ENCODE measurements around the gene MAPK8.

The MAPK8 gene

DNA sequence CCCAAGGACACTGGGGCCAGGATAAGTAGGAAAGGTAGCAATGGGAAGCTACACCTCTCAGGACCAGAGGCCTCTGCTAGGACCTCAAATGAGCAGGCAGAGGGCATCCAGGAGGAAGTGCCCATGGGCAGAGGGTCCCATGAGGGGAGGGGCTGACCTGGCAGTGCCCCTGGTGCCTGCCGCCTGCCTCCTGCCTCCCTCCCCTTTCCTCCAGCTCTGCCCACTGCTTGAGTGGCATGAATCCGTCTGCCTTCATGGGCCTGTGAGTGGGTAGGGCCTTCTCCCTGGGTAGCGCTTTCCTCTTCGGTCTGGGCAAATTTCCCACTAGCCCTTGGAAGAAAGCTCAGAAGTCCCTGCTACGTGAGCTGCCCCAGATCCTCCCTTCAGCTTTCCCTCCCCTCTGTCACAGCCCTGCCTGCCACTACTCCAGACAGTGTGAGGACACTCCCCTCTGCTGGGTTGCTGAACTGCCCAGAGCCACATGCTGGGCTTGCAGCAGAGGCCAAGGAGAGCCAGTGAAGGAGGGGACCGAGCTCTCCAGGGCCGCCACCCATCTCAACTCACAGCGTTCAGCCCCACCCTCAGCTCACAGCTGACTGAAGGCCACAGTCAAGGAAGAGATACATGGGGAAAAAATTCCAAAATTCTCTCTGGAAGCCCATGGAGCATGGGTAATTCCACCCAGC is 157.0 kb downstream of the MAPK8 start:
- DNase-seq (ENCODE audit: low spot score) = no peak

DNA sequence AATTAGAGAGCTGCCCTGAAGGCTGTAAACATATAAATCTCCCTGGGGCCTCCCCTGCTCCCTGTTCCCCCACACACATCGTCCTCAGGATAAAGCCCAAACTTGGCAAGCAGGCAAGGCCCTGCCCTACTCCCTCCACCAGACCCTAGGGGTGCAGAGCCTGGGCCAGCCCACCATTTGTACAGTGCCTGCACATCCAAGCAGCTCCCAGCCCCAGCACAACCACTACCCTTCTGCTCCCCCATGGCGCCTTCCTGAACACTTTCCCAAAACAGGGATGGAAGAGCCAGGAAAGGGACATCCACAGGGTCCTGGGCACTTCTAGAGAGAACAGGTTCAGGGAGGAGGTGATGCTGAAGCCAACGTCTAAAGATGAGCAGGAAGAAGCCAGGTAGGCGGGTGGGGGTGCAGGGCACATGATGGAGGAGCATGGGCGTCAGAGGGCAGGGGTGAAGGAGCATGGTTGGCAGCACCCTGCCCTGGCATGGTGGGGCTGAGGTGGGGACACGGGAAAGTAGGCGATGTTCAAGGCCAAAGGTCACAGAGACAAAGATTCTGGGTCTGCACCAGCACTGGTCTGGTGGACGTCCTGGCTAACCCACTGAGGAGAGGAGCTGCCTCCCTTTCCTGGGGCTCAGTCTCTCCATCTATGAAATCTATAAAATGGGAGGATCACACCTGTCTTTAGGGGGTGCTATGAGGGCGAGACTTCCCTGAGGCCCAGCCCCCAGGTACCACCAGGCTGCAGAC is 157.8 kb downstream of the MAPK8 start:
- DNase-seq (ENCODE audit: low spot score) = no peak

GRCh38 chr10:48464871-48465736 is 158.6 kb downstream of the MAPK8 start:
- no peak for DNase-seq (ENCODE audit: low spot score)

DNA sequence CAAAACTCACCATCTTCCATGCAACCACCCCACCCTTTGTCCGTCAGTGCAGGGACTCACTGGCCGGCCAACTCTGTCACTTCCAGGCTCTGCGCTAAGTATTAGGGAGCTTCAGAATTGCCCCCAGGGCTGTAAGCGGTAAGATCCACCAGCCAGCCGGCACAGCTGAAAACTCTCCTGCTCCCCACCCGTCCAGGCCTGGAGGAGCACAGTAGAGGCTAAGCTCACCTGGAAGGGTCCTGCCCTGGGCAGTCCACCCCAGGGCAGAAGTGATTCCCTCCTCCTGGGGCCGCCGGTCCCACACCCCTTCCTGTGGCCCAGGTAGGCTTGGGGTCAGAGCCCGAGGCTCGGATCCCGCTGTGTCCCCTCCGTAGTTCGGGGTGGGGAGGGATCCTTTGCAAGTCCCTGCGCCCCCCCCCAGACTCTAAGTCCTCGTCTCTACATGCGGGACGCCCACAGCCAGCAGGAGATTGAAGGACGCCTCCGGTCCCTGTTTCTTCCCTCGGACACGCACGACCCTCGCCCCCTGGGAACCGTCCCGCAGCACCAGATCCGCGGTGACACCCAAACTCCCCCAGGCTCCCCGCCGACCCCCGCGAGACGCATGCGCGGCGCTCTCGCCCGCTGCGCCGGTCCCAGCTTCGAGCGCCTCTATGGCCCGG is 159.5 kb downstream of the MAPK8 start:
- no peak for DNase-seq (ENCODE audit: low spot score)

- DNase-seq (ENCODE audit: low spot score) = no peak
Observed at GRCh38 chr10:48466611-48467240, 160.2 kb downstream of the MAPK8 start.

DNA sequence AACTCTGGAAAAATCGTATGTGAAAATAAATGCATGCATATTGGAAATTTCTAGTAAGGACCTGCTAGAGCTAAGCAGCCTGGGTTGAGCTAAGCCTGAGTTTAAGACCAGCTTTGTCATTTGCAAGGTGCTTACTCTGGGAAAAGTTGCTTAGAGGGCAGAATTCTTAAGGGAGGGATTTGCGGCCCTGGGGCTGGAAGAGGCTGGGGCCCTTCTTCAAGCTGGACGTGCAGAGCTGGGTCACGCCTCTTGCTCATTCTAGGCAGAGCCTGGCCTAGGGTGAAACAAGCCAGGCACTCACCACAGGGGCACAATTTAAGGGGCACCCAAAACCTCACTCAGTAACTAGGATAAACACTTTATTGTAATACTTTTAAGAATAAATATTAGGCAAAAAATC is 161.2 kb downstream of the MAPK8 start:
- DNase-seq (ENCODE audit: low spot score) = no peak

DNA sequence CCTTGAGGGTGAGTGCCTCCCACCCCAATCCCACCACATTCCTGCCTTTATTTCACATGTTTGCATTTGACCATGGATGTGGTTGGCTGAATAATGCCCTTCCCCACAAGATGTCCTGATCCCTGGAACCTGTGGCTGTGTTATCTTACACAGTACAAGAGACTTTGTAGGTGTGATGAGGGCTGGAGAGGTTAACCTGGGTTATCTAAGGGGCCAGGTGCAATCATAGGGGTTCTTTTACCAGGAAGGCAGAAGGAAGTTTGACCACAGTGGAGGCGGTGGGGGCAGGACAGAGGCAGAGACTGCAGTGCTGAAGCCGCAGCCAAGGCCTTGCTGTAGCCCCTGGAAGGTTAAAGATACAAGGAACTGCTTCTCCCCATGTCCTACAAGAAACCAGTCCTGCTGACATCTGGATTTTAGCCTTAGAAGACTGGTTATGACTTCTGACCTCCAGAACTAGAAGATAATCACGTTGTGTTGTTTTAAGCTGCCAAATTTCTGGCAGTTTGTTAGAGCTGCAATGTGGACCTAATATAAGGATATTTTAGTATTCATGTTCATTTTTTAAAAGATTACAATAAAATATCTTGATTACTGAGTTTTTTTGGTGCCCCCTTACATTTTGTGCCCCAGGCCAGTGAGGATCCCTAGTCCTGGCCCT is 161.8 kb downstream of the MAPK8 start:
- DNase-seq (ENCODE audit: low spot score) = no peak

- DNase-seq (ENCODE audit: low spot score) = no peak
Observed at GRCh38 chr10:48468866-48469511, 162.5 kb downstream of the MAPK8 start.

DNA sequence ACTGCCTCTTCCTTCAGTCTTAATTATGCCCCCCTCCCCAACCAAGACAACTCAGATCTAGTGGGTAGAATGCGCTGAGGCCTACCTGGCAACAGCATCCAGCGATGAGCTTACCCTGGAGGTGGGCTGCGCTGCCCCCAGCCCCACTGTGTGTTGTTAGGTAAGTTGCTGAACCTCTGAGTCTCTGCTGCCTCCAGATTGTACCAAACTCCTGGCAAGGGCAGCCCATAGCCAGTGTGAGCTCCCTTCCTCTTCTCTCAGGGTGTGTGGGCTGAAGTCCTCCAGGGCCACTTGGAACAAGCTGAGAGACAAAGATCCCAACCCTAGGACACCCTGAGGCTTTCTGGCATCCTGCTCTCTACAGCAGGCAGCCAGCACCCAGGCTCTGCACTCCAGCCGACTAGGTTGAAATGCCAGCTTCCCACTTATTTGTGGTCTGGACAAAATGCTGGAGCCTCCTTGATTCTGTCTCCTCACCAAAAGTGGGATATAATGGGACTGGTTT is 163.1 kb downstream of the MAPK8 start:
- no peak for DNase-seq (ENCODE audit: low spot score)

GRCh38 chr10:48470115-48470892 is 163.8 kb downstream of the MAPK8 start:
- no peak for DNase-seq (ENCODE audit: low spot score)

DNA sequence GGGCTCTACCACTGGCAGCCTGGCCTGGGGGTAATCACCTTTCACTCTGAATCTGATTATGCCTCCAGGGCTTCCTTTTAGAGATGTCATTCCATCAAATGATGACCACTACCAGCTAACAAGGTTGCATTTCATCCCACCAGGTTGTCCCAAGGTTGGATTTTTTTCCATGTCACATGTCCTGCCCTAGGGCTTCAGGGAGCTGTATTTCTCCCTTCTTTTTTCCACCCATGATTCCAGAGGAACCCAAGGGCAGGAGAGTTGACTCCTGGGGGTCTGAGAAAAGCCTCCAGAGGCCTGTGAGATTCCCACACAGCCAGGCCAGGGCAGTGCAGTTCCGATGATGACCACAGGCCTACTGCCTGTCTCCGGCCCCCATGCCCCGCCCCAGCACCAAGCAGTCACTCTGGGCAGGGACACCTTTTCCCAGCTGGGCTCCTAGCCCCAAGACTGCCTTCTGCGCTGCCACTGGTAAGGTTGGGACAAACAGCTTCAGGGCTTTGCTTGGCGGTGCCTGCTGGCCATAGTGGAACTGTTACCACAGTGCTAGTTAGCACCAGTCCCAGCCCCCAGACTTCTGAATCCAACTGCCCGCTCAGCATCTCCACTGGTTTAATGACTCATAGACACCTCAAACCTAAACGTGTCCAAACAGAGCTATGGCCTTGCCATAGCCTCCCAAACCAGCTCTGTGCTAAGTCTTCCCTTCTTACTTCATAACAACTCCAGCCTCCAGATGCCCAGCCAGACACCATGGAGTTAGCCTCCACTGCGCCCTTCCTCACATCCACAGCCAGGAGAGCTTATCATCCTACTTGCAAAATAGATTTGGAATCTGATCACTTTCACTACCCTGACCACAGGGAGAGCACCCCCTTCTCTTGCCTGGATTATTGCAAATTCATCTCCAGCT is 164.7 kb downstream of the MAPK8 start:
- DNase-seq (ENCODE audit: low spot score) = no peak

- no peak for DNase-seq (ENCODE audit: low spot score)
Observed at GRCh38 chr10:48472501-48473069, 166.1 kb downstream of the MAPK8 start.

DNA sequence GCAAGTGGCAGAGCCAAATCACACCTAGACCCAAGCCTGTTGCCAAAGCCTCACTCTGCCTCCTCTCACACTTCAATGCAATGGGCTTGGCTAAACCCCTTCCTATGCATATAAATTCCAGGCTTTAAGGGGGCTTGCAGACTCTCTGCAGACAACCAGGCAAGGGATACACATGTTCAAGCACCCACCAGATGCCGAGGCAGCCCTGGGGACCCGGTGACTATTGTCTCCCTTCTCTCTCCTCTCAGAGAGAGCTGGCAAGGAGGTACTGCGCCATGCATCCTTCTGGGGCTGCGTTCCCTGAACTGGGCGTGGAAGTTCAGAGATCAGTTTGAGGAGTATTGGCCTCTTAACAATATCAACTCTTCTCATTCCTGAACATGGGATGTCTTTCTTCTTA is 167.2 kb downstream of the MAPK8 start:
- no peak for DNase-seq (ENCODE audit: low spot score)

- no peak for DNase-seq (ENCODE audit: low spot score)
Observed at GRCh38 chr10:48474765-48475365, 168.4 kb downstream of the MAPK8 start.

- DNase-seq (ENCODE audit: low spot score) = no peak
Observed at GRCh38 chr10:48475943-48476278, 169.4 kb downstream of the MAPK8 start.

DNA sequence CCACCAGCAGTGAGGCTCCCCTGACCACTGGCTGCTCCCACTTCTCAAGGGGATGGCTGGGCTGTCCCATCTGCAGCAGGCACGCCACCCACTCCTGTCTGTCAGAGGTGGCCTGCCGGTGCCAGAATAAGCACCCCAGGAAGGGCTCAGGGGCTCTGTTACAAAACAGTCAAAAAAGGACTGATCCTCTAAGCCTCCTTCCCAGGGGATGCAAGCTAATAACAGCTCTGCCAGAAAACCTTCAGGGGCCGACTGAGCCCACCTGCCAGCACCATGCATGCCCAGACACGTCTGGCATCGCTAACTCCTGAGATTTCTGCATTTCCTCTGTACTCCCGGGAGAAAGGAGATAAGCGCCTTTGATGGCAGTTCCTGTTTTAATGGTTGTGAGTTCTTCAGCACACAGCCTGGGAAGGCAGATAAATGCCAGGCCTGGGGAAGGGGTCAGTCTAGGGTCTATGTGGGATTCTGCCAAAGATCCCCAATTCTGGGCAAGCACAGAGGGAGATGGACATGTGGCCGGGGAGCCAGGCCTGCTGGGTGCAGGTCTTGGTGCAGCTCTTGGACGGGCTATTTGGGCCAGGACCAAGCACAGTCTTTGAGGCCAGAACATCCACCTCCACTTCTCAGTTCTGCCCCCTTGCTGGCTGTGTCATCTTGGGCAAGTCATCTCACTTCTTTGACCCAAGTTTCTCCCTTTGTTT is 170.0 kb downstream of the MAPK8 start:
- no peak for DNase-seq (ENCODE audit: low spot score)

GRCh38 chr10:48477141-48477540 is 170.7 kb downstream of the MAPK8 start:
- DNase-seq (ENCODE audit: low spot score) = no peak
